NB4 (cell line): ENCODE measurements around the gene RETREG1.

Source experiments
- MYC ChIP-seq: IDR thresholded peaks from 2 replicates; pipeline ENCODE4 v1.6.1; 2011; ENCODE audit warnings: low read depth, low read length
- POLR2A ChIP-seq: IDR thresholded peaks from 2 replicates; pipeline ENCODE4 v1.6.1; 2011; ENCODE audit warnings: mild to moderate bottlenecking; ENCODE audit not compliant: insufficient read length; ENCODE audit errors: extremely low read depth
- TF ChIP-seq, protein P1 (sequence below): IDR thresholded peaks from 2 replicates; pipeline ENCODE4 v1.6.1; 2011; ENCODE audit warnings: low read depth, low read length

DNA sequence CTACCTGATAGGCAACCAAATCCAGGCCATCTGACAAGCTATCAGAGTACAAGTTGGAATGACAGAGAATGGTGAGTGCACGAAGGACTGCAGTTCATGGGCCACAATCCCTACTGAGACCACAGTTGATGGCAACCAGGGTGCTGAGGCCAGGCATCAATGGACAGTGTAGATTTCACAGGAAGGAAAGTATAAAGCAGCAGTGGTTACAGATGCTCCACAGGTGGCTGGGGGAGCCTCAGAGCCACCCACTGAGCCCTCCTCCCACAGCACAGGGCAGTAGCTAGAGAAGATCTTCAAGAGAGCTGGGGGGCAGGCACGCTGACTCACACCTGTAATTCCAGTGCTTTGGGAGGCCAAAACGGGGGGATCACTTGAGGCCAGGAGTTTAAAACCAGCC is 49.4 kb downstream of the RETREG1 start:
- TF ChIP-seq POLR2A (no peak), MYC (no peak)
- TF ChIP-seq, protein P1, sequence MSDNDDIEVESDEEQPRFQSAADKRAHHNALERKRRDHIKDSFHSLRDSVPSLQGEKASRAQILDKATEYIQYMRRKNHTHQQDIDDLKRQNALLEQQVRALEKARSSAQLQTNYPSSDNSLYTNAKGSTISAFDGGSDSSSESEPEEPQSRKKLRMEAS = no peak
